Endothelial cell of umbilical vein (primary cell): Measurements from ENCODE around the gene CARD11. TPM values are rescaled to one million over a fixed set of nuclear protein-coding genes. Genes with fewer than 3 reads are reported as not detected.

Experiments
- BruUV-seq: library from RNA; stranded (reverse); fragments of 400-500 nt; replicated peaks from 2 replicates; lab custom pipeline; 2021; lab: Mats Ljungman, UMichigan
- CTCF ChIA-PET: fragments of 300-600, 350-600 bp; sonication (Branson Sonifier 250); formaldehyde crosslinking; loops from one replicate; lab custom pipeline; 2021; ENCODE audit warnings: antibody characterized with exemption, inconsistent platforms; lab: Charles Lee
- POLR2A ChIA-PET: fragments of 300-600, 350-600 bp; sonication (Branson Sonifier 250); formaldehyde crosslinking; loops from one replicate; lab custom pipeline; 2021; ENCODE audit warnings: antibody characterized with exemption, inconsistent platforms; lab: Charles Lee
- DNase-seq: peaks from one replicate; pipeline ENCODE4 v3.0.0-alpha.2; 2011; ENCODE audit warnings: low read depth, low spot score
- FAIRE-seq: peaks from 2 replicates; lab custom pipeline; 2011; peaks lifted over from hg19 to GRCh38; lab: Jason Lieb, UNC
- H2AFZ ChIP-seq: 2 replicates; pipeline ENCODE4 v1.6.0; 2012; ENCODE audit warnings: low read depth, low read length, control low read depth, inconsistent platforms
- H3K27ac ChIP-seq: 2 replicates; pipeline ENCODE4 v1.5.1; 2011; ENCODE audit warnings: low read depth, mild to moderate bottlenecking, control low read depth, low read length, moderate library complexity; ENCODE audit not compliant: insufficient read depth
- H3K27me3 ChIP-seq, 2 experiments: 2 replicates each; pipeline versions ENCODE4 v1.6.0 to v1.6.1; 2011; ENCODE audit warnings: low read length in 2 of 2, mixed read lengths in 1 of 2; ENCODE audit not compliant: control insufficient read depth in 2 of 2, insufficient read depth in 2 of 2
- H3K36me3 ChIP-seq, 2 experiments: 2 replicates in 1 of 2; 3 replicates in 1 of 2; pipeline ENCODE4 v1.5.1; 2011; ENCODE audit warnings: low read length in 2 of 2, mild to moderate bottlenecking in 1 of 2, moderate library complexity in 1 of 2; ENCODE audit not compliant: control insufficient read depth in 2 of 2, insufficient read depth in 2 of 2; ENCODE audit errors: extremely low read depth in 1 of 2
- H3K4me1 ChIP-seq: 3 replicates; pipeline ENCODE4 v1.5.1; 2011; ENCODE audit warnings: mild to moderate bottlenecking, low read length; ENCODE audit not compliant: control insufficient read depth, insufficient read depth; ENCODE audit errors: extremely low read depth
- H3K4me2 ChIP-seq: 2 replicates; pipeline ENCODE4 v1.6.1; 2011; ENCODE audit warnings: low read length, control low read depth, mixed read lengths; ENCODE audit not compliant: insufficient read depth
- H3K4me3 ChIP-seq, 3 experiments: fragments of 200-600 bp in 1 of 3; sonication (generic), shearing (Covaris generic) in 1 of 3; replicated peaks in 1 of 3; 2 replicates each; pipeline ENCODE4 v1.5.1; 2011 to 2016; ENCODE audit warnings: control low read depth in 3 of 3, low read length in 3 of 3, mild to moderate bottlenecking in 2 of 3, inconsistent platforms in 1 of 3, low read depth in 1 of 3, moderate library complexity in 1 of 3; ENCODE audit not compliant: insufficient read depth in 1 of 3
- H3K79me2 ChIP-seq: 2 replicates; pipeline ENCODE4 v1.6.0; 2012; ENCODE audit warnings: low read length, inconsistent platforms; ENCODE audit not compliant: control insufficient read depth, insufficient read depth
- H3K9ac ChIP-seq: replicated peaks from 2 replicates; pipeline ENCODE3; 2011; ENCODE audit warnings: low read length, control low read depth; ENCODE audit not compliant: insufficient read depth; ENCODE audit errors: extremely low read depth
- H3K9me1 ChIP-seq: replicated peaks from 3 replicates; pipeline ENCODE4 v1.6.0; 2011; ENCODE audit warnings: mild to moderate bottlenecking, low read length; ENCODE audit not compliant: control insufficient read depth, insufficient read depth; ENCODE audit errors: extremely low read depth
- H3K9me3 ChIP-seq: replicated peaks from 2 replicates; pipeline ENCODE4 v1.5.1; 2012; ENCODE audit warnings: low read length, inconsistent platforms; ENCODE audit not compliant: control insufficient read depth, insufficient read depth
- H4K20me1 ChIP-seq: replicated peaks from 2 replicates; pipeline ENCODE3; 2011; ENCODE audit warnings: mild to moderate bottlenecking, low read length; ENCODE audit not compliant: control insufficient read depth, insufficient read depth; ENCODE audit errors: extremely low read depth
- CTCF ChIP-seq, 2 donors: IDR thresholded peaks; 1 replicate in 1 of 2; 2 replicates in 1 of 2; pipeline ENCODE4 v1.5.1; 2011; ENCODE audit warnings: low read length in 2 of 2, mild to moderate bottlenecking in 2 of 2, moderate library complexity in 2 of 2, control low read depth in 1 of 2, inconsistent platforms in 1 of 2, low read depth in 1 of 2; ENCODE audit not compliant: insufficient read depth in 1 of 2; ENCODE audit errors: extremely low read depth in 1 of 2
- EZH2 ChIP-seq: IDR thresholded peaks from 2 replicates; pipeline ENCODE4 v1.6.1; 2012; ENCODE audit warnings: borderline replicate concordance, low read depth, mild to moderate bottlenecking, moderate library complexity, low read length, inconsistent platforms; ENCODE audit not compliant: severe bottlenecking
- FOS ChIP-seq: IDR thresholded peaks from 2 replicates; pipeline ENCODE4 v1.6.1; 2011; ENCODE audit warnings: mild to moderate bottlenecking, low read length, moderate library complexity, borderline replicate concordance; ENCODE audit not compliant: insufficient read depth
- GATA2 ChIP-seq: IDR thresholded peaks from 2 replicates; pipeline ENCODE4 v1.7.0; 2011; ENCODE audit warnings: low read depth, mild to moderate bottlenecking, moderate library complexity, mixed read lengths, low read length; ENCODE audit not compliant: insufficient read length, insufficient read depth
- JUN ChIP-seq: IDR thresholded peaks from 2 replicates; pipeline ENCODE4 v1.6.1; 2011; ENCODE audit warnings: borderline replicate concordance, low read depth; ENCODE audit not compliant: insufficient read length, insufficient read depth
- MAX ChIP-seq: IDR thresholded peaks from 2 replicates; pipeline ENCODE4 v1.6.1; 2011; ENCODE audit not compliant: insufficient read depth, insufficient read length
- MYC ChIP-seq: IDR thresholded peaks from one replicate; pipeline ENCODE4 v1.6.1; 2011; ENCODE audit warnings: mild to moderate bottlenecking, low read depth, low read length
- POLR2A ChIP-seq: IDR thresholded peaks from 2 replicates; pipeline ENCODE4 v1.6.1; 2012; ENCODE audit warnings: low read depth, mild to moderate bottlenecking, control low read depth, low read length
- POLR2AphosphoS5 ChIP-seq: IDR thresholded peaks from 2 replicates; pipeline ENCODE4 v1.6.1; 2012; ENCODE audit warnings: low read depth, mild to moderate bottlenecking, control low read depth, low read length, moderate library complexity; ENCODE audit not compliant: insufficient read depth
- dilution Hi-C: fragments of 300-500 bp; cut with MboI; formaldehyde crosslinking; loops from one replicate; pipeline ENCODE4 v1.15.0; 2019; ENCODE audit warnings: low sequenced_read_pairs; ENCODE audit not compliant: extremely low pct_ligation_motif_present
- intact Hi-C: fragments of 100-400 bp; cut with micrococcal nuclease; formaldehyde crosslinking; loops from one replicate; pipeline ENCODE4 v1.10.0; 2022
- polyA plus RNA-seq, 4 experiments: library from polyadenylated mRNA; depleted of rRNA in 3 of 4; stranded (reverse) in 3 of 4; unstranded in 1 of 4; fragments of >200 nt; gene quantifications; 2 replicates each; pipeline versions ENCODE4 v1.2.1 to v1.2.3, GENCODE V29; 2011 to 2012; ENCODE audit warnings: missing spikeins in 1 of 4
- total RNA-seq: library from RNA; stranded (reverse); gene quantifications from 2 replicates; pipeline ENCODE4 v1.2.3, GENCODE V29; 2021

CARD11 gene
- total and polyA plus RNA-seq, 2 donors (not counting 3 experiments of a cell fraction or from before 2014, with no cell fraction given) = 20.4 to 41.8 TPM

DNA sequence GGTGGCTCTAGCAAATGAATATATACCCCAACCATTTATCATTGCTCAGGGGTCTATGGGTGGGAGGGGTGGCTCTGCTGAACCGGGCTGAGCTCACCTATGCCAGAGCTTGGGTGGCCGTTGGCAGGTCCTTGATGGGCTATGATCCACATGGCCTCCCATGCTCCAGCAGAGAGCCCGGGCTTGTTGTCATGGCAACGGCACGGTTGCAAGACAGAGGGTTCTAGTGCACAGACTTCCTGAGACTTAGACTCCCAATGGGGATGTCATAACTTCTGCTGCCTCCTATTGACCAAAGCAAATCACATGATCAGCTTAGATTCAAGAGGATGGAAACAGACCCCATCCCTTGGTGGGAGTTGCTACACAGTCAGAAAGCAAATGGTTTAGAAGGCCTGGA lies 36.4 kb upstream of the CARD11 start:
- POLR2A ChIA-PET = no interaction called here
- TF ChIP-seq EZH2 (no peak), CTCF (IDR thresholded peaks at IDR 0.05; ENCODE audit: extremely low read depth in 1 of 2, insufficient read depth in 1 of 2, low read depth in 1 of 2, low read length in 2 of 2) (no peak), JUN (no peak), FOS (no peak), MAX (no peak), MYC (no peak), GATA2 (no peak), POLR2A (no peak), POLR2AphosphoS5 (no peak)
- FAIRE-seq = no peak

More for the DNA sequence above, 36.4 kb upstream of the CARD11 start:
- BruUV-seq = no TSS peak
- Histone ChIP-seq H2AFZ (no peak overlapping the region), H3K27ac (no peak overlapping the region), H3K36me3 (no peaks in the 10 kb centered on the region), H3K4me3 (no peak overlapping the region), H4K20me1 (no peaks in the 10 kb centered on the region), H3K4me2 (no peak overlapping the region), H3K9me1 (no peaks in the 10 kb centered on the region), H3K27me3 (no peaks in the 10 kb centered on the region), H3K9ac (no peak overlapping the region), H3K4me1 (no peaks in the 10 kb centered on the region), H3K79me2 (no peaks in the 10 kb centered on the region), H3K9me3 (no peaks in the 10 kb centered on the region)
- DNase-seq = no peak
- CTCF ChIA-PET = no interaction called here
- dilution Hi-C loops = no loop called here
- intact Hi-C loops = no loop called here
